ENCODE measurements around the gene PTPRK. TPM values are rescaled to one million over a fixed set of nuclear protein-coding genes. Genes with fewer than 3 reads are reported as not detected.

Gene PTPRK
- total and polyA plus RNA-seq, 9 of the 15 experiments (the other 6 are each of a cell fraction or from before 2014, with no cell fraction given): 0.04 to 0.51 TPM; not detected in 7

DNA sequence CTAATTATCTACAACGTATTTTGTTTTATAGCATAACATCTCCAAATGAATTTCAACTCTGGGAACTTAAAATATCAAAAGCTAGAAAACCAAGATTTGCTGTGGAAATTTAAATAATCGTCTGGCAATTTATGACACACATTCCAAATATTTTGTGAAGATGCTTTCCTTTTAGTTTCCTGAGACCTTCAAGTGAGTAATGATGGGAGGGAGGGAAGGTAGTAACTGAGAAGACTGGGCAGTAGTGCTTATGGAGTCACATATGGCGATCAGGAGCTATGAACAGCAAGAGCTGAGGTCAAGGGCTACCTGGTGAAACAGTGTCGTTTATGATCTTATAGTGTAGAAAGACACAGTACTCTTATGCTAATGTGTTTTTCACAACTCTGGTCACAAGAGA is 441.4 kb downstream of the PTPRK start (continued):
- TF ChIP-seq, protein P1, sequence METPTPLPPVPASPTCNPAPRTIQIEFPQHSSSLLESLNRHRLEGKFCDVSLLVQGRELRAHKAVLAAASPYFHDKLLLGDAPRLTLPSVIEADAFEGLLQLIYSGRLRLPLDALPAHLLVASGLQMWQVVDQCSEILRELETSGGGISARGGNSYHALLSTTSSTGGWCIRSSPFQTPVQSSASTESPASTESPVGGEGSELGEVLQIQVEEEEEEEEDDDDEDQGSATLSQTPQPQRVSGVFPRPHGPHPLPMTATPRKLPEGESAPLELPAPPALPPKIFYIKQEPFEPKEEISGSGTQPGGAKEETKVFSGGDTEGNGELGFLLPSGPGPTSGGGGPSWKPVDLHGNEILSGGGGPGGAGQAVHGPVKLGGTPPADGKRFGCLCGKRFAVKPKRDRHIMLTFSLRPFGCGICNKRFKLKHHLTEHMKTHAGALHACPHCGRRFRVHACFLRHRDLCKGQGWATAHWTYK (CRISPR knock-in tag; IDR thresholded peaks at IDR 0.05): no peak
- TF ChIP-seq MTA1 (IDR thresholded peaks at IDR 0.05; ENCODE audit: borderline replicate concordance): no peak
- no peak for TF ChIP-seq ZKSCAN3 (CRISPR knock-in tag; IDR thresholded peaks at IDR 0.05)
- TF ChIP-seq ILF3 (IDR thresholded peaks at IDR 0.05; ENCODE audit: borderline replicate concordance): no peak
- no peak for TF ChIP-seq SRSF9 (IDR thresholded peaks at IDR 0.05; ENCODE audit: borderline replicate concordance, low read depth, low read length)
- TF ChIP-seq PRMT5 (CRISPR knock-in tag; IDR thresholded peaks at IDR 0.05): no peak
- TF ChIP-seq, protein P2, sequence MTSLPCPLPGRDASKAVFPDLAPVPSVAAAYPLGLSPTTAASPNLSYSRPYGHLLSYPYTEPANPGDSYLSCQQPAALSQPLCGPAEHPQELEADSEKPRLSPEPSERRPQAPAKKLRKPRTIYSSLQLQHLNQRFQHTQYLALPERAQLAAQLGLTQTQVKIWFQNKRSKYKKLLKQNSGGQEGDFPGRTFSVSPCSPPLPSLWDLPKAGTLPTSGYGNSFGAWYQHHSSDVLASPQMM (CRISPR knock-in tag; IDR thresholded peaks at IDR 0.05): no peak
- no peak for TF ChIP-seq TOE1 (IDR thresholded peaks at IDR 0.05; ENCODE audit: borderline replicate concordance)
- no peak for TF ChIP-seq TOE1 (CRISPR knock-in tag; IDR thresholded peaks at IDR 0.05; ENCODE audit: borderline replicate concordance, low read depth)

DNA sequence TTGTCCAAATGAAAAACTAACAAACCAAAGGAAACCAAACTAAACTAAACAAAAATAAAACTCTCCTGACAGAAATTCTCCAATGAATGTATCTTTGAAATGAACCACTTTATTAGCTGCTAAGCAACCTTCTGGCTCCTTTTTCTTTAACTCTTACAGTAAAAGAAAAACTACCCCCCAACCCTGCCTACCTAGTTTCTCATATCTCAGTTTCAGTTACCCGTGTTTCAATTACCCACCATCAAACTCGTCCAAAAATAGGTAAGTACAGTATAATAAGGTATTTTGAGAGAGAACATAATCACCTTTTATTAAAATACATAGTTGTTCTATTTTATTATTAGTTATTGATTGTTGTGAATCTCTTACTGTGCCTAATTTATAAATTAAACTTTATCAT is 442.1 kb downstream of the PTPRK start:
- Histone ChIP-seq H3K4me2 (ENCODE audit: insufficient read depth, low read length) (no peak overlapping the region), H3K9me3 (replicated peaks; ENCODE audit: control insufficient read depth, insufficient read depth, low read depth, low read length) (0 out of 2 replicates have a peak, but pooled peaks cover 4% of the 10 kb centered on the region), H2AFZ (ENCODE audit: low read depth, low read length) (no peak overlapping the region), H3K79me2 (ENCODE audit: control insufficient read depth, insufficient read depth, low read length) (no peaks in the 10 kb centered on the region), H3K9ac (ENCODE audit: insufficient read depth in 1 of 2, low read depth in 2 of 2, low read length in 2 of 2) (no peak overlapping the region), H3K27me3 (ENCODE audit: control insufficient read depth in 2 of 2, insufficient read depth in 2 of 2, low read length in 2 of 2) (no peaks in the 10 kb centered on the region), H3K27ac (ENCODE audit: extremely low read depth, low read depth, low read length) (no peak overlapping the region), H3K9me1 (ENCODE audit: control insufficient read depth, insufficient read depth, low read length) (no peaks in the 10 kb centered on the region), H4K20me1 (replicated peaks; ENCODE audit: control insufficient read depth, insufficient read depth, low read length) (no peaks in the 10 kb centered on the region), H3K4me3 (no peak overlapping the region), H3K4me1 (replicated peaks in 1 of 2; ENCODE audit: control insufficient read depth in 2 of 2, insufficient read depth in 2 of 2, low read length in 2 of 2) (no peaks in the 10 kb centered on the region), H3K36me3 (ENCODE audit: control insufficient read depth, insufficient read depth, low read length) (no peaks in the 10 kb centered on the region)
- DNase-seq (ENCODE audit: extremely low read depth in 1 of 4, low spot score in 3 of 4) (no peak), FAIRE-seq (no peak), ATAC-seq (no peak)
- POLR2A ChIA-PET: no interaction called here
- intact Hi-C loops (cut with micrococcal nuclease): no loop called here
- in situ Hi-C loops (cut with MboI): no loop called here
- CTCF ChIA-PET (ENCODE audit: low intra/inter-chr PET ratio): no interaction called here
- no TSS peak for BruUV-seq (replicated peaks)
- 0% methylated on average over 2 of the region's 2 CpGs for WGBS (ENCODE audit: insufficient coverage, low coverage, missing lambda C conversion rate)
- TF ChIP-seq ZFP30 (CRISPR knock-in tag; IDR thresholded peaks at IDR 0.05; ENCODE audit: borderline replicate concordance): no peak
- TF ChIP-seq TEAD2 (tag; IDR thresholded peaks at IDR 0.05): no peak
- TF ChIP-seq, protein P3, sequence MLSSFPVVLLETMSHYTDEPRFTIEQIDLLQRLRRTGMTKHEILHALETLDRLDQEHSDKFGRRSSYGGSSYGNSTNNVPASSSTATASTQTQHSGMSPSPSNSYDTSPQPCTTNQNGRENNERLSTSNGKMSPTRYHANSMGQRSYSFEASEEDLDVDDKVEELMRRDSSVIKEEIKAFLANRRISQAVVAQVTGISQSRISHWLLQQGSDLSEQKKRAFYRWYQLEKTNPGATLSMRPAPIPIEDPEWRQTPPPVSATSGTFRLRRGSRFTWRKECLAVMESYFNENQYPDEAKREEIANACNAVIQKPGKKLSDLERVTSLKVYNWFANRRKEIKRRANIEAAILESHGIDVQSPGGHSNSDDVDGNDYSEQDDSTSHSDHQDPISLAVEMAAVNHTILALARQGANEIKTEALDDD (IDR thresholded peaks at IDR 0.05): no peak
- TF ChIP-seq CC2D1A (IDR thresholded peaks at IDR 0.05): no peak
- TF ChIP-seq PRPF4 (IDR thresholded peaks at IDR 0.05; ENCODE audit: insufficient read depth, low read depth, low read length, poor library complexity, severe bottlenecking): no peak
- TF ChIP-seq FUS (optimal IDR thresholded peaks at IDR 0.05; ENCODE audit: low read depth, low read length): no peak
- no peak for TF ChIP-seq POLR2AphosphoS5 (IDR thresholded peaks at IDR 0.05; ENCODE audit: control insufficient read depth, insufficient read depth, low read depth, low read length)
- no peak for TF ChIP-seq ZNF57 (CRISPR knock-in tag; IDR thresholded peaks at IDR 0.05)
- no peak for TF ChIP-seq ZNF24 (IDR thresholded peaks at IDR 0.05)
- TF ChIP-seq, protein P4, sequence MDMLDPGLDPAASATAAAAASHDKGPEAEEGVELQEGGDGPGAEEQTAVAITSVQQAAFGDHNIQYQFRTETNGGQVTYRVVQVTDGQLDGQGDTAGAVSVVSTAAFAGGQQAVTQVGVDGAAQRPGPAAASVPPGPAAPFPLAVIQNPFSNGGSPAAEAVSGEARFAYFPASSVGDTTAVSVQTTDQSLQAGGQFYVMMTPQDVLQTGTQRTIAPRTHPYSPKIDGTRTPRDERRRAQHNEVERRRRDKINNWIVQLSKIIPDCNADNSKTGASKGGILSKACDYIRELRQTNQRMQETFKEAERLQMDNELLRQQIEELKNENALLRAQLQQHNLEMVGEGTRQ (CRISPR knock-in tag; IDR thresholded peaks at IDR 0.05): no peak
- TF ChIP-seq KDM4B (IDR thresholded peaks at IDR 0.05; ENCODE audit: borderline replicate concordance in 2 of 2, low read depth in 1 of 2): no peak
- TF ChIP-seq CHD1 (IDR thresholded peaks at IDR 0.05; ENCODE audit: low read length): no peak

Data from K562 (cell line).